ENCODE measurements around the gene KLF11.

DNA sequence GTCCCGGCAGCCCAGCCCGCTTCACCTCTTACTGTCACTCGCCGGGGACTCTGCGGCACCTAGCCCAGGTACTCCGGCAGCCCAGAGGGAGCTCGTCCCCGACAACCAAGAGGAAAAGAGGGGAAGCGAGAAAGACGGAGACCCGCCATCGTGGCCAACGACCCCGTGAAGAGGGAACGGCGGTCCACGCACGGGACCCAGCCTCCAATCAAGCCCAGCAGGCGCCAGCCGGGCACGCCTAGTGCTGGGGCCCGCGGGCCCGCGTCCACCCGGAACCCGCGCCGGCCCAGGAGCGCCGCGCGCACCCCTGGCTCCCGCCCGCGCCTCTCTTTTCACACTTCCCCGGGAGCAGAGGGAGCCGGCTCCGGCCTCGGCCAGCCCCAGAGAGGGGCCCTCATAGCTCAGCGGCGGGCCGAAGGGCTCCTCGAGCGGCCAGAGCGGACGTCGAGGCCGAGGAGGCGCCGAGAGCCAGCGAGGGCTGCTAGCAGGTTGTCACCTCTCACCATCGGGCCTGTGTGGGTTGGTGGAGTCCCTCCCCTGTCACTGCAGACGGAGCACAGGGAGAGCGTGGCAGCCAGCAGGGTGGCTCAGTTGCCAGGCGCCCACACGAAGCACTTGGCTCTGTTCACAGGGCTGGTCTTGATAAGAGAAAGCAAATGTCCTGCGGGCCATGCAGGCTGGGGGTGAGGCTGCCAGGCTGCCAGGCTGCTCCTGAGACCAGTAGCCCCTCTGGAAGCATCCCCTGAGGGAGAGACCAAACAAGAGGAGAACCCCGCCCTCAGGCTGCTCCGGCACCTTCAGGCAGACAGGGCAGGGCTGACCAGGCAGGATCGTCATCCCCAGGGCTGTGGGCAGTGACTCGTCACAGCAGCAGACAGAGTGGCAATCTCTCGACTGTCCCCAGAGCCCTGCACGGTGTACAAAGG is 36.9 kb upstream of the KLF11 start:
- no peak for TF ChIP-seq POLR2AphosphoS5 (IDR thresholded peaks at IDR 0.05)
- TF ChIP-seq, protein P1, sequence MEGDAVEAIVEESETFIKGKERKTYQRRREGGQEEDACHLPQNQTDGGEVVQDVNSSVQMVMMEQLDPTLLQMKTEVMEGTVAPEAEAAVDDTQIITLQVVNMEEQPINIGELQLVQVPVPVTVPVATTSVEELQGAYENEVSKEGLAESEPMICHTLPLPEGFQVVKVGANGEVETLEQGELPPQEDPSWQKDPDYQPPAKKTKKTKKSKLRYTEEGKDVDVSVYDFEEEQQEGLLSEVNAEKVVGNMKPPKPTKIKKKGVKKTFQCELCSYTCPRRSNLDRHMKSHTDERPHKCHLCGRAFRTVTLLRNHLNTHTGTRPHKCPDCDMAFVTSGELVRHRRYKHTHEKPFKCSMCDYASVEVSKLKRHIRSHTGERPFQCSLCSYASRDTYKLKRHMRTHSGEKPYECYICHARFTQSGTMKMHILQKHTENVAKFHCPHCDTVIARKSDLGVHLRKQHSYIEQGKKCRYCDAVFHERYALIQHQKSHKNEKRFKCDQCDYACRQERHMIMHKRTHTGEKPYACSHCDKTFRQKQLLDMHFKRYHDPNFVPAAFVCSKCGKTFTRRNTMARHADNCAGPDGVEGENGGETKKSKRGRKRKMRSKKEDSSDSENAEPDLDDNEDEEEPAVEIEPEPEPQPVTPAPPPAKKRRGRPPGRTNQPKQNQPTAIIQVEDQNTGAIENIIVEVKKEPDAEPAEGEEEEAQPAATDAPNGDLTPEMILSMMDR (IDR thresholded peaks at IDR 0.05): no peak

Measured in stomach (tissue), 4 donors.